Ovary (tissue), 9 donors: Measurements from ENCODE around the gene ZCCHC17. TPM values are rescaled to one million over a fixed set of nuclear protein-coding genes. Genes with fewer than 3 reads are reported as not detected.

Experiments
- DNase-seq, 5 donors: peaks; one replicate each; pipeline ENCODE4 v3.0.0-alpha.2; 2019 to 2020
- H3K27ac ChIP-seq, 2 donors: fragments of 200-600 bp; one replicate each; pipeline versions ENCODE4 v1.5.1 to v1.8.0; 2019 to 2022
- H3K27me3 ChIP-seq: fragments of 200-600 bp; one replicate; pipeline ENCODE4 v1.8.0; 2022
- H3K36me3 ChIP-seq: fragments of 200-600 bp; sonication (generic); one replicate; pipeline ENCODE4 v1.5.1; 2019
- H3K4me1 ChIP-seq: one replicate; pipeline ENCODE4 v1.8.1; 2013; ENCODE audit warnings: mild to moderate bottlenecking, moderate library complexity; ENCODE audit not compliant: insufficient read depth
- H3K4me3 ChIP-seq: fragments of 200-600 bp; sonication (generic); one replicate; pipeline ENCODE4 v1.5.1; 2017
- H3K9me3 ChIP-seq, 2 donors: fragments of 200-600 bp in 1 of 2; sonication (generic) in 1 of 2; one replicate each; pipeline versions ENCODE4 v1.5.1 to v1.8.1; 2013 to 2019; ENCODE audit warnings: mild to moderate bottlenecking in 1 of 2, moderate library complexity in 1 of 2
- CTCF ChIP-seq, 3 donors: fragments of 450-650 bp in 2 of 3; fragments of 200-600 bp in 1 of 3; IDR thresholded peaks; one replicate each; pipeline versions ENCODE4 v1.5.1 to v1.8.0; 2016 to 2022; ENCODE audit warnings: antibody characterized with exemption in 3 of 3, mild to moderate bottlenecking in 1 of 3
- EP300 ChIP-seq: sonication (generic); formaldehyde crosslinking; IDR thresholded peaks from one replicate; pipeline ENCODE4 v1.6.1; 2017; ENCODE audit warnings: antibody characterized with exemption
- POLR2A ChIP-seq: fragments of 450-650 bp; IDR thresholded peaks from one replicate; pipeline ENCODE4 v1.6.1; 2017; ENCODE audit warnings: antibody characterized with exemption, mild to moderate bottlenecking, moderate library complexity
- WGBS, 3 donors: extraction: QIAGEN DNeasy Blood & Tissue Kit in 1 of 3; methylation state at CpG; one replicate each; pipeline versions ENCODE4 v1.1.5 to v1.1.7; 2013 to 2017; 5-methylcytosine and 5-hydroxymethylcytosine counted together
- intact Hi-C, 4 donors: fragments of 100-400 bp; cut with DNase I; formaldehyde crosslinking; loops; one replicate each; pipeline versions ENCODE4 v1.11.0 to v1.15.1; 2022 to 2023
- polyA plus RNA-seq, 2 donors: library from polyadenylated mRNA; stranded (reverse); fragments of 200-250 nt in 1 of 2; fragments of 350-450 nt in 1 of 2; fragmentation: Illumina TruSeq in 1 of 2; extraction: RNeasy Lipid Tissue Mini Kit (QIAGEN cat#74804) in 1 of 2; gene quantifications; one replicate each; pipeline ENCODE4 v1.2.3, GENCODE V29; 2013 to 2014
- total RNA-seq, 7 donors: library from RNA; depleted of rRNA in 2 of 7; stranded (reverse); fragments of >200 nt in 2 of 7; fragmentation: NEBNext Ultra II Directional in 3 of 7; extraction: Animal tissue kit (Norgen Biotek cat#: 25700) in 3 of 7; gene quantifications; one replicate each; pipeline versions ENCODE4 v1.1.0 to v1.2.4, GENCODE V29; 2016 to 2023
- donor health status: DM: no; HTN: no; CAD: no; lungs with moderate emphysema.
- donor health status: DM: no; HTN: no; CAD: no.
- donor health status: Bipolar disorder and iron deficiency.
- donor health status: DM: yes; HTN: yes; CAD: no.
- donor health status: DM: no; HTN: no; CAD: no.
- donor health status: DM: yes; HTN: yes; CAD: no.

The ZCCHC17 gene
- total and polyA plus RNA-seq, 9 donors, result 16.0 to 48.5 (median 23.0) TPM

GRCh38 chr1:31412732-31413404 lies 116.0 kb downstream of the ZCCHC17 start, which contains the start of gene SERINC2:
Gene SERINC2, plus strand, starts transcription at chr1:31413213. Its CDS starts 53 bp downstream, at chr1:31413266.
- whole genome bisulfite sequencing, 3 donors, result 2 to 6% (median 4%) methylated on average over 33 to 63 of the region's 63 CpGs
- no peak for TF ChIP-seq POLR2A
- TF ChIP-seq EP300, result no peak
- no peak for TF ChIP-seq CTCF (IDR thresholded peaks at IDR 0.05)
- peaks cover 3% of the 10 kb centered on the region for H3K4me1 ChIP-seq
- H3K36me3 ChIP-seq, result no peaks in the 10 kb centered on the region
- H3K4me3 ChIP-seq, result peak within 1 kb of the TSS; percentile 38
- no peaks in the 10 kb centered on the region for H3K9me3 ChIP-seq
- no peaks in the 10 kb centered on the region for H3K27me3 ChIP-seq
- intact Hi-C loops, result no loop called here
- H3K27ac ChIP-seq, result no peak within 1 kb of the TSS
- no peak for DNase-seq

GRCh38 chr1:31413405-31414001 lies 116.7 kb downstream of the ZCCHC17 start:
- H3K4me1 ChIP-seq, result peaks cover 3% of the 10 kb centered on the region
- no peak overlapping the region for H3K27ac ChIP-seq
- peak; percentile 46 to 67 (median 55) for DNase-seq
- intact Hi-C loops, result no loop called here
- no peaks in the 10 kb centered on the region for H3K9me3 ChIP-seq
- no peaks in the 10 kb centered on the region for H3K27me3 ChIP-seq
- no peaks in the 10 kb centered on the region for H3K36me3 ChIP-seq
- 1% methylated on average over 54 of the region's 54 CpGs for WGBS, 3 donors
- TF ChIP-seq EP300 (no peak), POLR2A (no peak), CTCF (IDR thresholded peaks at IDR 0.05) (no peak)
- H3K4me3 ChIP-seq, result peak overlapping the region; percentile 38

Other genes with a start within 250 kb of the ZCCHC17 start
- 100 to 1,000 TPM in 5 of 7 donors, 10 to 100 TPM in 2; 61.6 to 125 (median 113) TPM for gene PUM1, start 231.3 kb upstream of the ZCCHC17 start, total RNA-seq
- gene PUM1, start 231.3 kb upstream of the ZCCHC17 start, polyA plus RNA-seq, result 10 to 100 TPM; 36.3 to 66.3 TPM
- under 1 TPM; 0.12 to 0.46 (median 0.23) TPM for gene NKAIN1, start 57.1 kb upstream of the ZCCHC17 start, total RNA-seq
- 1 to 10 TPM in 1 of 2 donors, under 1 TPM in 1; 0.05 to 1.2 TPM for gene NKAIN1, start 57.1 kb upstream of the ZCCHC17 start, polyA plus RNA-seq
- gene SNRNP40, start 244 bp upstream of the ZCCHC17 start, total RNA-seq, result 10 to 100 TPM; 32.9 to 62.3 (median 46.9) TPM
- gene SNRNP40, start 244 bp upstream of the ZCCHC17 start, polyA plus RNA-seq, result 10 to 100 TPM; 26.0 to 42.8 TPM
- 10 to 100 TPM in 6 of 7 donors, 1 to 10 TPM in 1; 3.3 to 39.3 (median 24.2) TPM for gene FABP3, start 76.0 kb downstream of the ZCCHC17 start, total RNA-seq
- 100 to 1,000 TPM in 1 of 2 donors, 10 to 100 TPM in 1; 20.0 to 153 TPM for gene FABP3, start 76.0 kb downstream of the ZCCHC17 start, polyA plus RNA-seq
- 10 to 100 TPM in 1 of 7 donors, 1 to 10 TPM in 3, under 1 TPM in 3; 0.25 to 15.2 (median 2.0) TPM for gene SERINC2, start 116.2 kb downstream of the ZCCHC17 start, total RNA-seq
- under 1 TPM in 1 of 2 donors, not detected in 1; 0.90 TPM for gene SERINC2, start 116.2 kb downstream of the ZCCHC17 start, polyA plus RNA-seq